ENCODE measurements around the gene APOC4.
A peak's percentile ranks its signal among the peaks of the same experiment; 100 is the strongest.

APOC4 gene

GRCh38 chr19:44984005-44984404 is 42.0 kb downstream of the APOC4 start:
- H3K4me1 ChIP-seq, result no peaks in the 10 kb centered on the region
- H3K9me3 ChIP-seq, result no peaks in the 10 kb centered on the region
- no peak overlapping the region for H3K4me3 ChIP-seq (ENCODE audit: low read depth, low read length)
- H3K27me3 ChIP-seq, result no peaks in the 10 kb centered on the region
- H3K36me3 ChIP-seq, result peaks cover 17% of the 10 kb centered on the region
- TF ChIP-seq, protein P1, sequence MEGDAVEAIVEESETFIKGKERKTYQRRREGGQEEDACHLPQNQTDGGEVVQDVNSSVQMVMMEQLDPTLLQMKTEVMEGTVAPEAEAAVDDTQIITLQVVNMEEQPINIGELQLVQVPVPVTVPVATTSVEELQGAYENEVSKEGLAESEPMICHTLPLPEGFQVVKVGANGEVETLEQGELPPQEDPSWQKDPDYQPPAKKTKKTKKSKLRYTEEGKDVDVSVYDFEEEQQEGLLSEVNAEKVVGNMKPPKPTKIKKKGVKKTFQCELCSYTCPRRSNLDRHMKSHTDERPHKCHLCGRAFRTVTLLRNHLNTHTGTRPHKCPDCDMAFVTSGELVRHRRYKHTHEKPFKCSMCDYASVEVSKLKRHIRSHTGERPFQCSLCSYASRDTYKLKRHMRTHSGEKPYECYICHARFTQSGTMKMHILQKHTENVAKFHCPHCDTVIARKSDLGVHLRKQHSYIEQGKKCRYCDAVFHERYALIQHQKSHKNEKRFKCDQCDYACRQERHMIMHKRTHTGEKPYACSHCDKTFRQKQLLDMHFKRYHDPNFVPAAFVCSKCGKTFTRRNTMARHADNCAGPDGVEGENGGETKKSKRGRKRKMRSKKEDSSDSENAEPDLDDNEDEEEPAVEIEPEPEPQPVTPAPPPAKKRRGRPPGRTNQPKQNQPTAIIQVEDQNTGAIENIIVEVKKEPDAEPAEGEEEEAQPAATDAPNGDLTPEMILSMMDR (IDR thresholded peaks at IDR 0.05; ENCODE audit: low read depth, low read length), result no peak
- no peak for DNase-seq

GRCh38 chr19:44985445-44985844 is 43.4 kb downstream of the APOC4 start:
- Histone ChIP-seq H3K36me3 (peaks cover 8% of the 10 kb centered on the region; the same call in 1 of the 2 replicates), H3K27me3 (no peaks in the 10 kb centered on the region), H3K9me3 (no peaks in the 10 kb centered on the region), H3K4me1 (no peaks in the 10 kb centered on the region), H3K4me3 (ENCODE audit: low read depth, low read length) (no peak overlapping the region)
- TF ChIP-seq, protein P1 (IDR thresholded peaks at IDR 0.05; ENCODE audit: low read depth, low read length), result no peak
- DNase-seq, result no peak

- Histone ChIP-seq H3K9me3 (no peaks in the 10 kb centered on the region), H3K36me3 (peaks cover 11% of the 10 kb centered on the region), H3K27me3 (no peaks in the 10 kb centered on the region), H3K4me1 (no peaks in the 10 kb centered on the region), H3K4me3 (ENCODE audit: low read depth, low read length) (no peak overlapping the region)
- DNase-seq, result no peak
- TF ChIP-seq, protein P1 (IDR thresholded peaks at IDR 0.05; ENCODE audit: low read depth, low read length), result no peak
Observed at GRCh38 chr19:44986389-44986788, 44.4 kb downstream of the APOC4 start.

DNA sequence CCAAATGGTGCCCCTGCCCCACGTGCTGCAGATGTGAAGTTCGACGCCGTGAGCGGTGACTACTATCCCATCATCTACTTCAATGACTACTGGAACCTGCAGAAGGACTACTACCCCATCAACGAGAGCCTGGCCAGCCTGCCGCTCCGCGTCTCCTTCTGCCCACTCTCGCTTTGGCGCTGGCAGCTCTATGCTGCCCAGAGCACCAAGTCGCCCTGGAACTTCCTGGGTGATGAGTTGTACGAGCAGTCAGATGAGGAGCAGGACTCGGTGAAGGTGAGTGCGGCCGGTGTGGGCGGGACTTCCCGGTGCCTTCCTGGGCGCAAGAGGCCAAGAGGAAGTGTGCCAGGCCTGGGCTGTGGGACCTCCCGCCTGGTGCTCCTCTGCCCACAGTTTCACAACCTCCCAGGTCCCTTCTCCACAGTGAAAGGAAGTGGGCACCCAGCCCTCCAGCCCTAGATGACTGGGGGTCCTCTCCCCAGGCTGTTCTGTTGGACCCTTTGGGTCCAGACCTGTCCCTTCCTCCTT is 45.2 kb downstream of the APOC4 start:
- Histone ChIP-seq H3K27me3 (no peaks in the 10 kb centered on the region), H3K4me1 (no peaks in the 10 kb centered on the region), H3K4me3 (ENCODE audit: low read depth, low read length) (no peak overlapping the region), H3K9me3 (no peaks in the 10 kb centered on the region), H3K36me3 (peaks cover 12% of the 10 kb centered on the region)
- TF ChIP-seq, protein P1 (IDR thresholded peaks at IDR 0.05; ENCODE audit: low read depth, low read length), result no peak
- DNase-seq, result no peak

GRCh38 chr19:44988273-44988672 is 46.2 kb downstream of the APOC4 start:
- Histone ChIP-seq H3K27me3 (no peaks in the 10 kb centered on the region), H3K9me3 (no peaks in the 10 kb centered on the region), H3K36me3 (peaks cover 19% of the 10 kb centered on the region), H3K4me3 (ENCODE audit: low read depth, low read length) (no peak overlapping the region), H3K4me1 (no peaks in the 10 kb centered on the region)
- TF ChIP-seq, protein P1 (IDR thresholded peaks at IDR 0.05; ENCODE audit: low read depth, low read length), result no peak
- no peak for DNase-seq

- TF ChIP-seq, protein P1 (IDR thresholded peaks at IDR 0.05; ENCODE audit: low read depth, low read length), result peak; percentile 78
- H3K36me3 ChIP-seq, result peaks cover 19% of the 10 kb centered on the region
- H3K4me1 ChIP-seq, result no peaks in the 10 kb centered on the region
- DNase-seq, result peak; percentile 86
- H3K9me3 ChIP-seq, result no peaks in the 10 kb centered on the region
- H3K27me3 ChIP-seq, result no peaks in the 10 kb centered on the region
- no peak overlapping the region for H3K4me3 ChIP-seq (ENCODE audit: low read depth, low read length)
Observed at GRCh38 chr19:44988896-44989556, 47.0 kb downstream of the APOC4 start.
